IMR-90 (cell line): Measurements from ENCODE around the gene SLC25A21. TPM values are rescaled to one million over a fixed set of nuclear protein-coding genes. Genes with fewer than 3 reads are reported as not detected.

ENCODE experiments used
- ATAC-seq: fragments of 200-7000 bp; cut with Tn5 transposase; 2 replicates; pipeline ENCODE4 v1.9.1; 2020; ENCODE audit warnings: low read depth, mild to moderate bottlenecking, moderate library complexity
- BruUV-seq: library from RNA; stranded (reverse); fragments of 400-500 nt; replicated peaks from 2 replicates; lab custom pipeline; 2021; lab: Mats Ljungman, UMichigan
- CTCF ChIA-PET: fragments of 300-600 bp; formaldehyde crosslinking; extraction: SDS; loops from one replicate; lab custom pipeline; 2021; ENCODE audit warnings: antibody characterized with exemption; lab: Yijun Ruan, JAX
- POLR2A ChIA-PET: fragments of 300-600 bp; sonication (Branson Sonifier 250); formaldehyde crosslinking; loops from one replicate; lab custom pipeline; 2022; ENCODE audit warnings: antibody characterized with exemption; ENCODE audit not compliant: unreplicated experiment; lab: Charles Lee
- DNase-seq: peaks from one replicate; pipeline ENCODE4 v3.0.0; 2013
- H2AFZ ChIP-seq: replicated peaks from 2 replicates; pipeline ENCODE3; 2013; ENCODE audit warnings: low read length, mild to moderate bottlenecking; ENCODE audit not compliant: poor library complexity
- H2AK5ac ChIP-seq: 2 replicates; pipeline ENCODE4 v1.6.1; 2013; ENCODE audit warnings: low read depth, low read length, inconsistent platforms
- H2AK9ac ChIP-seq: replicated peaks from 2 replicates; pipeline ENCODE3; 2013; ENCODE audit warnings: mild to moderate bottlenecking, low read depth, low read length, moderate library complexity; ENCODE audit not compliant: poor library complexity
- H2BK120ac ChIP-seq: 2 replicates; pipeline ENCODE4 v1.6.1; 2013; ENCODE audit warnings: low read depth, low read length, inconsistent platforms
- H2BK15ac ChIP-seq: 3 replicates; pipeline ENCODE4 v1.6.1; 2013; ENCODE audit warnings: low read depth, low read length, inconsistent platforms
- H2BK20ac ChIP-seq: 2 replicates; pipeline ENCODE4 v1.6.1; 2013; ENCODE audit warnings: low read depth, mild to moderate bottlenecking, inconsistent platforms, low read length, moderate library complexity
- H2BK5ac ChIP-seq: 2 replicates; pipeline ENCODE4 v1.6.1; 2013; ENCODE audit warnings: mild to moderate bottlenecking, low read depth, low read length, inconsistent platforms; ENCODE audit not compliant: poor library complexity, severe bottlenecking
- H3K14ac ChIP-seq: replicated peaks from 2 replicates; pipeline ENCODE4 v1.6.1; 2013; ENCODE audit warnings: low read depth, low read length, inconsistent platforms
- H3K18ac ChIP-seq: 2 replicates; pipeline ENCODE4 v1.6.1; 2013; ENCODE audit warnings: low read depth, low read length, control low read depth
- H3K23ac ChIP-seq: 2 replicates; pipeline ENCODE4 v1.6.1; 2013; ENCODE audit warnings: low read depth, low read length, inconsistent platforms
- H3K27ac ChIP-seq: 2 replicates; pipeline ENCODE4 v1.5.1; 2013; ENCODE audit warnings: mild to moderate bottlenecking, control low read depth, low read length; ENCODE audit not compliant: insufficient read depth
- H3K27me3 ChIP-seq: 2 replicates; pipeline ENCODE4 v1.6.1; 2013; ENCODE audit warnings: low read length; ENCODE audit not compliant: control insufficient read depth, insufficient read depth
- H3K36me3 ChIP-seq: 2 replicates; pipeline ENCODE4 v1.6.1; 2013; ENCODE audit warnings: low read length, mixed read lengths; ENCODE audit not compliant: control insufficient read depth, insufficient read depth
- H3K4ac ChIP-seq: 2 replicates; pipeline ENCODE4 v1.6.1; 2013; ENCODE audit warnings: low read depth, low read length, inconsistent platforms
- H3K4me1 ChIP-seq: 2 replicates; pipeline ENCODE4 v1.6.1; 2013; ENCODE audit warnings: low read length, mixed read lengths; ENCODE audit not compliant: control insufficient read depth, insufficient read depth
- H3K4me2 ChIP-seq: 2 replicates; pipeline ENCODE4 v1.6.1; 2013; ENCODE audit warnings: low read depth, mild to moderate bottlenecking, control low read depth, low read length, moderate library complexity
- H3K4me3 ChIP-seq: 2 replicates; pipeline ENCODE4 v1.5.1; 2013; ENCODE audit warnings: low read depth, mild to moderate bottlenecking, control low read depth, low read length, moderate library complexity; ENCODE audit not compliant: insufficient read depth
- H3K56ac ChIP-seq: 2 replicates; pipeline ENCODE4 v1.6.1; 2013; ENCODE audit warnings: low read length, inconsistent platforms; ENCODE audit not compliant: insufficient read depth; ENCODE audit errors: extremely low read depth
- H3K79me1 ChIP-seq, 2 experiments: 2 replicates each; pipeline ENCODE4 v1.6.1; 2013; ENCODE audit warnings: low read length in 2 of 2, inconsistent platforms in 1 of 2, low read depth in 1 of 2
- H3K9ac ChIP-seq: 2 replicates; pipeline ENCODE4 v1.6.1; 2013; ENCODE audit warnings: low read depth, low read length, control low read depth
- H3K9me1 ChIP-seq: 2 replicates; pipeline ENCODE4 v1.6.1; 2013; ENCODE audit warnings: low read length, inconsistent platforms; ENCODE audit not compliant: insufficient read depth
- H3K9me3 ChIP-seq: 2 replicates; pipeline ENCODE4 v1.6.1; 2013; ENCODE audit warnings: low read length; ENCODE audit not compliant: control insufficient read depth, insufficient read depth
- H4K20me1 ChIP-seq: 2 replicates; pipeline ENCODE4 v1.6.1; 2013; ENCODE audit warnings: low read length, inconsistent platforms; ENCODE audit not compliant: insufficient read depth
- H4K5ac ChIP-seq: 2 replicates; pipeline ENCODE4 v1.6.1; 2013; ENCODE audit warnings: mild to moderate bottlenecking, low read depth, low read length, control low read depth
- H4K8ac ChIP-seq, 2 experiments: 2 replicates each; pipeline ENCODE4 v1.6.1; 2013; ENCODE audit warnings: low read depth in 2 of 2, low read length in 2 of 2, control low read depth in 1 of 2, inconsistent platforms in 1 of 2
- H4K91ac ChIP-seq: 2 replicates; pipeline ENCODE4 v1.6.1; 2013; ENCODE audit warnings: low read depth, low read length, inconsistent platforms; ENCODE audit not compliant: insufficient read depth
- CHD1 ChIP-seq: IDR thresholded peaks from 2 replicates; pipeline ENCODE4 v1.6.1; 2012; ENCODE audit warnings: low read depth, low read length, improper control_type of control experiment
- FOS ChIP-seq: fragments of 150-350 bp; IDR thresholded peaks from 2 replicates; pipeline ENCODE4 v1.6.1; 2016; ENCODE audit warnings: low read depth, low read length
- NFE2L2 ChIP-seq: fragments of 150-350 bp; IDR thresholded peaks from 2 replicates; pipeline ENCODE4 v1.6.1; 2016; ENCODE audit warnings: low read depth, mild to moderate bottlenecking, low read length
- RCOR1 ChIP-seq: IDR thresholded peaks from 2 replicates; pipeline ENCODE4 v1.6.1; 2012; ENCODE audit warnings: mild to moderate bottlenecking, low read length, improper control_type of control experiment; ENCODE audit not compliant: insufficient replicate concordance
- SMC3 ChIP-seq: fragments of 150-350 bp; IDR thresholded peaks from 2 replicates; pipeline ENCODE4 v1.6.1; 2016; ENCODE audit warnings: low read depth, mild to moderate bottlenecking, antibody characterized with exemption, low read length, moderate library complexity
- whole genome bisulfite sequencing, 2 experiments: methylation state at CpG; one replicate each; pipeline versions ENCODE4 v1.1.5 to v1.1.7; 2013; ENCODE audit warnings: missing lambda C conversion rate in 2 of 2; ENCODE audit not compliant: insufficient read length in 1 of 2; ENCODE audit errors: extremely low coverage in 2 of 2; 5-methylcytosine and 5-hydroxymethylcytosine counted together
- dilution Hi-C: fragments of 300-500 bp; cut with HindIII; formaldehyde crosslinking; loops from one replicate; pipeline ENCODE4 v1.14.3; 2018; ENCODE audit warnings: low sequenced_read_pairs; ENCODE audit not compliant: unreplicated experiment
- in situ Hi-C: fragments of 300-500 bp; cut with MboI; formaldehyde crosslinking; loops from 3 replicates; pipeline ENCODE4 v1.14.3; 2019; ENCODE audit warnings: low sequenced_read_pairs, inconsistent platforms, mixed read lengths
- intact Hi-C: fragments of 100-400 bp; cut with micrococcal nuclease; formaldehyde crosslinking; loops from 2 replicates; pipeline ENCODE4 v1.10.0; 2022
- polyA plus RNA-seq, 3 experiments: library from polyadenylated mRNA; depleted of rRNA; stranded (reverse); fragments of >200 nt; gene quantifications; 2 replicates each; pipeline ENCODE4 v1.2.3, GENCODE V29; 2012; ENCODE audit warnings: low replicate concordance in 1 of 3
- total RNA-seq: library from RNA; depleted of rRNA; stranded (reverse); fragments of >200 nt; gene quantifications from 2 replicates; pipeline ENCODE4 v1.2.3, GENCODE V29; 2012
- TF ChIP-seq, protein P1 (sequence below): conservative IDR thresholded peaks from 2 replicates; pipeline ENCODE4 v1.5.1; 2012; ENCODE audit warnings: mild to moderate bottlenecking, low read depth, low read length, improper control_type of control experiment
- TF ChIP-seq, protein P2 (sequence below): fragments of 150-350 bp; IDR thresholded peaks from 2 replicates; pipeline ENCODE4 v1.6.1; 2017; ENCODE audit warnings: mild to moderate bottlenecking, antibody characterized with exemption, low read length, low read depth

Gene SLC25A21
- total and polyA plus RNA-seq, 2 of the 4 experiments (the other 2 are of a cell fraction): 0.62 to 0.90 TPM

DNA sequence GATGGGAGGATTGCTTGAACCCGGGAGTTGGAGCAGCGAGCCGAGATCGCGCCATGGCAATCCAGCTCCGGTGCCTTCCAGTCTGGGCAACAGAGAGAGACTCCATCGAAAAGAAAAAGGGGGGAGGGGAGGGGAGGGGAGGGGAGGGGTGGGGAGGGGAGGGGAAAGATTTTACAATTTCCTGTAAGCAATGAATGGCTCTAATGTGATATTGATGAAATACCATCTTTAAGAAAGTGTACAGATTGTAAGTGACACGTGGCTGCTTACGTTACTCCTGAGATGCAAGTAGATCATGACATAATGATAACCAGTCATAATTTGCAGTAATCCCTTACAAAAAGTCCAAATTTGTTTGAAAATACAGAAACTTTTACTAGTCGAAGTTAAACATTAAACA lies 1.4 kb downstream of the SLC25A21 start:
- H2BK20ac ChIP-seq: no peak overlapping the region
- no peaks in the 10 kb centered on the region for H3K36me3 ChIP-seq
- no peak overlapping the region for H3K4me2 ChIP-seq
- no peak overlapping the region for H3K14ac ChIP-seq
- dilution Hi-C loops: no loop called here
- no CpG with 5 or more reads among the region's 10 CpGs for WGBS, 2 experiments
- H2AFZ ChIP-seq: no peak overlapping the region
- BruUV-seq: no TSS peak
- H2BK5ac ChIP-seq: no peak overlapping the region
- no peaks in the 10 kb centered on the region for H3K27me3 ChIP-seq
- no peaks in the 10 kb centered on the region for H3K9me1 ChIP-seq
- no peak overlapping the region for H4K5ac ChIP-seq
- H3K4me1 ChIP-seq: 0 out of 2 replicates have a peak, but pooled peaks cover 2% of the 10 kb centered on the region
- TF ChIP-seq CHD1 (no peak), NFE2L2 (no peak), SMC3 (no peak), FOS (no peak), RCOR1 (no peak)
- TF ChIP-seq, protein P1, sequence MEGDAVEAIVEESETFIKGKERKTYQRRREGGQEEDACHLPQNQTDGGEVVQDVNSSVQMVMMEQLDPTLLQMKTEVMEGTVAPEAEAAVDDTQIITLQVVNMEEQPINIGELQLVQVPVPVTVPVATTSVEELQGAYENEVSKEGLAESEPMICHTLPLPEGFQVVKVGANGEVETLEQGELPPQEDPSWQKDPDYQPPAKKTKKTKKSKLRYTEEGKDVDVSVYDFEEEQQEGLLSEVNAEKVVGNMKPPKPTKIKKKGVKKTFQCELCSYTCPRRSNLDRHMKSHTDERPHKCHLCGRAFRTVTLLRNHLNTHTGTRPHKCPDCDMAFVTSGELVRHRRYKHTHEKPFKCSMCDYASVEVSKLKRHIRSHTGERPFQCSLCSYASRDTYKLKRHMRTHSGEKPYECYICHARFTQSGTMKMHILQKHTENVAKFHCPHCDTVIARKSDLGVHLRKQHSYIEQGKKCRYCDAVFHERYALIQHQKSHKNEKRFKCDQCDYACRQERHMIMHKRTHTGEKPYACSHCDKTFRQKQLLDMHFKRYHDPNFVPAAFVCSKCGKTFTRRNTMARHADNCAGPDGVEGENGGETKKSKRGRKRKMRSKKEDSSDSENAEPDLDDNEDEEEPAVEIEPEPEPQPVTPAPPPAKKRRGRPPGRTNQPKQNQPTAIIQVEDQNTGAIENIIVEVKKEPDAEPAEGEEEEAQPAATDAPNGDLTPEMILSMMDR: no peak
- TF ChIP-seq, protein P2, sequence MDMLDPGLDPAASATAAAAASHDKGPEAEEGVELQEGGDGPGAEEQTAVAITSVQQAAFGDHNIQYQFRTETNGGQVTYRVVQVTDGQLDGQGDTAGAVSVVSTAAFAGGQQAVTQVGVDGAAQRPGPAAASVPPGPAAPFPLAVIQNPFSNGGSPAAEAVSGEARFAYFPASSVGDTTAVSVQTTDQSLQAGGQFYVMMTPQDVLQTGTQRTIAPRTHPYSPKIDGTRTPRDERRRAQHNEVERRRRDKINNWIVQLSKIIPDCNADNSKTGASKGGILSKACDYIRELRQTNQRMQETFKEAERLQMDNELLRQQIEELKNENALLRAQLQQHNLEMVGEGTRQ: no peak
- H2BK120ac ChIP-seq: no peak overlapping the region
- H4K20me1 ChIP-seq: no peaks in the 10 kb centered on the region
- no peak overlapping the region for H3K18ac ChIP-seq
- CTCF ChIA-PET: interaction anchor here (1.0 kb wide), 1 partner anchor 18 kb away, joined by 4 read pairs; no protein-coding TSS in a partner anchor
- POLR2A ChIA-PET: no interaction called here
- H3K23ac ChIP-seq: no peak overlapping the region
- H2BK15ac ChIP-seq: no peak overlapping the region
- H3K56ac ChIP-seq: no peak overlapping the region
- intact Hi-C loops: no loop called here
- no peak overlapping the region for H3K4me3 ChIP-seq
- DNase-seq (no peak), ATAC-seq (no peak)
- H3K9me3 ChIP-seq: no peaks in the 10 kb centered on the region
- no peak overlapping the region for H3K27ac ChIP-seq
- H4K91ac ChIP-seq: no peak overlapping the region
- no peak overlapping the region for H2AK9ac ChIP-seq
- in situ Hi-C loops: no loop called here
- H3K79me1 ChIP-seq: peaks cover 2 to 3% of the 10 kb centered on the region in 2 experiments; a peak in 1 of 4 replicates
- no peak overlapping the region for H3K4ac ChIP-seq
- H2AK5ac ChIP-seq: no peak overlapping the region
- no peak overlapping the region for H4K8ac ChIP-seq
- no peak overlapping the region for H3K9ac ChIP-seq
